Osteoblast (primary cell): ENCODE measurements around the gene POMGNT1. TPM values are rescaled to one million over a fixed set of nuclear protein-coding genes. Genes with fewer than 3 reads are reported as not detected.

Experiments used
- DNase-seq: peaks from one replicate; pipeline ENCODE4 v3.0.0; 2011; ENCODE audit warnings: low spot score, mixed read lengths; ENCODE audit not compliant: insufficient read length; ENCODE audit errors: missing footprints
- H2AFZ ChIP-seq: 2 replicates; pipeline ENCODE4 v1.6.0; 2011; ENCODE audit warnings: mild to moderate bottlenecking, low read length
- H3K27ac ChIP-seq: 2 replicates; pipeline ENCODE4 v1.5.1; 2011; ENCODE audit warnings: mild to moderate bottlenecking, low read depth, low read length, moderate library complexity
- H3K27me3 ChIP-seq: 2 replicates; pipeline ENCODE4 v1.6.0; 2012; ENCODE audit warnings: mild to moderate bottlenecking, control low read depth, inconsistent platforms, low read length, moderate library complexity; ENCODE audit not compliant: insufficient read depth
- H3K36me3 ChIP-seq: 2 replicates; pipeline ENCODE4 v1.5.1; 2011; ENCODE audit warnings: mild to moderate bottlenecking, low read length, control low read depth, moderate library complexity; ENCODE audit not compliant: insufficient read depth
- H3K4me1 ChIP-seq: 2 replicates; pipeline ENCODE4 v1.5.1; 2011; ENCODE audit warnings: mild to moderate bottlenecking, low read length, control low read depth, moderate library complexity; ENCODE audit not compliant: insufficient read depth
- H3K4me2 ChIP-seq: 2 replicates; pipeline ENCODE4 v1.6.0; 2011; ENCODE audit warnings: mild to moderate bottlenecking, low read length; ENCODE audit not compliant: insufficient read depth
- H3K4me3 ChIP-seq: fragments of 200-600 bp; sonication (generic); 3 replicates; pipeline ENCODE4 v1.5.1; 2012; ENCODE audit warnings: mild to moderate bottlenecking, low read length, inconsistent platforms; ENCODE audit not compliant: insufficient read depth
- H3K79me2 ChIP-seq: 2 replicates; pipeline ENCODE4 v1.6.0; 2012; ENCODE audit warnings: mild to moderate bottlenecking, low read length, control low read depth, inconsistent platforms; ENCODE audit not compliant: insufficient read depth
- H3K9me3 ChIP-seq: 2 replicates; pipeline ENCODE4 v1.5.1; 2011; ENCODE audit warnings: low read depth, low read length, control low read depth
- H4K20me1 ChIP-seq: 2 replicates; pipeline ENCODE4 v1.6.0; 2012; ENCODE audit warnings: mild to moderate bottlenecking, low read length, control low read depth; ENCODE audit not compliant: insufficient read depth
- total RNA-seq: library from RNA; depleted of rRNA; stranded (reverse); fragments of >200 nt; gene quantifications from 2 replicates; pipeline ENCODE4 v1.2.3, GENCODE V29; 2012
- TF ChIP-seq, protein P1 (sequence below): IDR thresholded peaks from 2 replicates; pipeline ENCODE4 v1.5.1; 2011; ENCODE audit warnings: mild to moderate bottlenecking, low read depth, low read length, moderate library complexity; ENCODE audit errors: extremely low read depth

POMGNT1 gene
- total RNA-seq, 1 donor = 45.6 TPM

GRCh38 chr1:46215504-46215903, 17.3 kb upstream of the POMGNT1 start:
- Histone ChIP-seq H3K4me2 (no peak overlapping the region), H2AFZ (no peak overlapping the region), H3K79me2 (no peaks in the 10 kb centered on the region), H3K27ac (no peak overlapping the region), H4K20me1 (no peaks in the 10 kb centered on the region), H3K4me3 (no peak overlapping the region), H3K9me3 (no peaks in the 10 kb centered on the region), H3K4me1 (no peaks in the 10 kb centered on the region), H3K27me3 (no peaks in the 10 kb centered on the region), H3K36me3 (no peaks in the 10 kb centered on the region)
- TF ChIP-seq, protein P1, sequence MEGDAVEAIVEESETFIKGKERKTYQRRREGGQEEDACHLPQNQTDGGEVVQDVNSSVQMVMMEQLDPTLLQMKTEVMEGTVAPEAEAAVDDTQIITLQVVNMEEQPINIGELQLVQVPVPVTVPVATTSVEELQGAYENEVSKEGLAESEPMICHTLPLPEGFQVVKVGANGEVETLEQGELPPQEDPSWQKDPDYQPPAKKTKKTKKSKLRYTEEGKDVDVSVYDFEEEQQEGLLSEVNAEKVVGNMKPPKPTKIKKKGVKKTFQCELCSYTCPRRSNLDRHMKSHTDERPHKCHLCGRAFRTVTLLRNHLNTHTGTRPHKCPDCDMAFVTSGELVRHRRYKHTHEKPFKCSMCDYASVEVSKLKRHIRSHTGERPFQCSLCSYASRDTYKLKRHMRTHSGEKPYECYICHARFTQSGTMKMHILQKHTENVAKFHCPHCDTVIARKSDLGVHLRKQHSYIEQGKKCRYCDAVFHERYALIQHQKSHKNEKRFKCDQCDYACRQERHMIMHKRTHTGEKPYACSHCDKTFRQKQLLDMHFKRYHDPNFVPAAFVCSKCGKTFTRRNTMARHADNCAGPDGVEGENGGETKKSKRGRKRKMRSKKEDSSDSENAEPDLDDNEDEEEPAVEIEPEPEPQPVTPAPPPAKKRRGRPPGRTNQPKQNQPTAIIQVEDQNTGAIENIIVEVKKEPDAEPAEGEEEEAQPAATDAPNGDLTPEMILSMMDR = no peak
- DNase-seq = no peak

DNA sequence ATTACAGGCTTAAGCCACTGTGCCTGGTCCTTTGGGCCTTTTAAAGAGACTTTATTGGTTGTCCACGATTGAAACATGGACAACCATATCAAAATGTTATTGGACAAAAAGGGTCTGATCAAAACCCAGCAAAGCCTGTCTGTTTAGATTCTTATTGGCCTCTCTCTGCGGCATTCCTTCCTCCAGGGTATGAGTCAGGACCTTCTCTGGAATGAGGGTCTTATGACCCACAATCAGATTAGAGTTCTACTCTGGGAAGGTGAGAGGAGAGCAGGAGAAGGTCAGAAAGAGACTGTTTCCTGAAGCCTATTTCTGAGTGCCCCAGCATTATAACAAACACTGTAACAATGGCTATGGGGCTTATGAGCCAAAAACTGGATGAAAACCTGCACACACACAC, 12.8 kb upstream of the POMGNT1 start:
- no peak overlapping the region for H2AFZ ChIP-seq
- no peaks in the 10 kb centered on the region for H3K79me2 ChIP-seq
- TF ChIP-seq, protein P1 = no peak
- peaks cover 4% of the 10 kb centered on the region for H3K36me3 ChIP-seq
- H3K9me3 ChIP-seq = no peaks in the 10 kb centered on the region
- H3K4me3 ChIP-seq = no peak overlapping the region
- no peaks in the 10 kb centered on the region for H4K20me1 ChIP-seq
- no peaks in the 10 kb centered on the region for H3K4me1 ChIP-seq
- no peaks in the 10 kb centered on the region for H3K27me3 ChIP-seq
- no peak overlapping the region for H3K4me2 ChIP-seq
- no peak for DNase-seq
- H3K27ac ChIP-seq = no peak overlapping the region

- Histone ChIP-seq H3K4me3 (no peak overlapping the region), H2AFZ (no peak overlapping the region), H3K79me2 (no peaks in the 10 kb centered on the region), H3K9me3 (no peaks in the 10 kb centered on the region), H3K27me3 (no peaks in the 10 kb centered on the region), H3K27ac (no peak overlapping the region), H3K36me3 (peaks cover 4% of the 10 kb centered on the region), H3K4me2 (no peak overlapping the region), H4K20me1 (no peaks in the 10 kb centered on the region), H3K4me1 (no peaks in the 10 kb centered on the region)
- TF ChIP-seq, protein P1 = no peak
- DNase-seq = no peak
Observed at GRCh38 chr1:46210561-46210960, 12.3 kb upstream of the POMGNT1 start.

GRCh38 chr1:46206399-46206798, 8.2 kb upstream of the POMGNT1 start:
- no peak overlapping the region for H3K4me3 ChIP-seq
- no peak overlapping the region for H3K4me2 ChIP-seq
- H4K20me1 ChIP-seq = peaks cover 5% of the 10 kb centered on the region
- peaks cover 11% of the 10 kb centered on the region for H3K79me2 ChIP-seq
- H2AFZ ChIP-seq = no peak overlapping the region
- H3K9me3 ChIP-seq = no peaks in the 10 kb centered on the region
- DNase-seq = no peak
- H3K27me3 ChIP-seq = no peaks in the 10 kb centered on the region
- TF ChIP-seq, protein P1 = no peak
- peaks cover 12% of the 10 kb centered on the region for H3K4me1 ChIP-seq
- peaks cover 4% of the 10 kb centered on the region for H3K36me3 ChIP-seq
- H3K27ac ChIP-seq = no peak overlapping the region
